KG1 (cell line): ENCODE measurements around the gene MTARC2.

Experiments used
- DNase-seq: peaks from one replicate; lab custom pipeline; 2025; lab: John Stamatoyannopoulos, UW

MTARC2 gene

GRCh38 chr1:220769205-220769604 lies 21.1 kb downstream of the MTARC2 start:
- DNase-seq: no peak

- no peak for DNase-seq
These were observed 22.3 kb downstream of the MTARC2 start for GRCh38 chr1:220770245-220770913.

GRCh38 chr1:220772846-220773245 lies 24.7 kb downstream of the MTARC2 start:
- DNase-seq: no peak

GRCh38 chr1:220775240-220775853 lies 27.2 kb downstream of the MTARC2 start:
- DNase-seq: no peak

GRCh38 chr1:220776254-220776653 lies 28.1 kb downstream of the MTARC2 start:
- no peak for DNase-seq

- no peak for DNase-seq
These were observed 28.7 kb downstream of the MTARC2 start for GRCh38 chr1:220776720-220777326.

- DNase-seq: no peak
These were observed 35.3 kb downstream of the MTARC2 start for GRCh38 chr1:220783453-220783852.

GRCh38 chr1:220784751-220785150 lies 36.6 kb downstream of the MTARC2 start:
- DNase-seq: no peak

GRCh38 chr1:220785166-220786056 lies 37.3 kb downstream of the MTARC2 start:
- no peak for DNase-seq

- no peak for DNase-seq
These were observed 37.9 kb downstream of the MTARC2 start for GRCh38 chr1:220786057-220786336.

GRCh38 chr1:220786337-220787068 lies 38.4 kb downstream of the MTARC2 start, which contains the start of gene MTARC1:
TSS of gene MTARC1 (plus strand) at chr1:220786913. CDS start at chr1:220786945, 32 bp downstream.
- DNase-seq: no peak

GRCh38 chr1:220787069-220787619 lies 39.0 kb downstream of the MTARC2 start:
- DNase-seq: no peak

- no peak for DNase-seq
These were observed 40.8 kb downstream of the MTARC2 start for GRCh38 chr1:220788900-220789299.

GRCh38 chr1:220789532-220790147 lies 41.5 kb downstream of the MTARC2 start:
- DNase-seq: no peak

- DNase-seq: no peak
These were observed 43.2 kb downstream of the MTARC2 start for GRCh38 chr1:220791285-220791684.

- no peak for DNase-seq
These were observed 43.8 kb downstream of the MTARC2 start for GRCh38 chr1:220791956-220792355.

GRCh38 chr1:220796530-220796929 lies 48.4 kb downstream of the MTARC2 start:
- DNase-seq: no peak

- DNase-seq: no peak
These were observed 48.9 kb downstream of the MTARC2 start for GRCh38 chr1:220797044-220797443.

GRCh38 chr1:220797553-220797952 lies 49.4 kb downstream of the MTARC2 start:
- no peak for DNase-seq

- no peak for DNase-seq
These were observed 50.2 kb downstream of the MTARC2 start for GRCh38 chr1:220798338-220798737.

- DNase-seq: no peak
These were observed 52.1 kb downstream of the MTARC2 start for GRCh38 chr1:220800262-220800661.
